H1 (cell line): ENCODE results near the gene FXYD3. TPM values are rescaled to one million over a fixed set of nuclear protein-coding genes. Genes with fewer than 3 reads are reported as not detected.

Source experiments
- CTCF ChIA-PET: fragments of 300-600 bp; sonication (Branson Sonifier 250); formaldehyde crosslinking; loops from one replicate; lab custom pipeline; 2021; ENCODE audit not compliant: partially characterized antibody; lab: Charles Lee
- POLR2A ChIA-PET: fragments of 300-600 bp; sonication (Branson Sonifier 250); formaldehyde crosslinking; loops from one replicate; lab custom pipeline; 2021; ENCODE audit warnings: inconsistent platforms; ENCODE audit not compliant: partially characterized antibody; lab: Charles Lee
- DNase-seq, 2 experiments: peaks; one replicate each; pipeline versions ENCODE4 v3.0.0 to v3.0.0-alpha.2; 2010 to 2022; ENCODE audit warnings: low spot score in 2 of 2, low read depth in 1 of 2, mixed read lengths in 1 of 2
- FAIRE-seq: peaks from 2 replicates; lab custom pipeline; 2011; peaks lifted over from hg19 to GRCh38; lab: Jason Lieb, UNC
- H2AFZ ChIP-seq: 2 replicates; pipeline ENCODE4 v1.8.1; 2012; ENCODE audit warnings: low read length, inconsistent platforms
- H2AK5ac ChIP-seq: 2 replicates; pipeline ENCODE4 v1.6.1; 2013; ENCODE audit warnings: low read depth, low read length
- H2BK120ac ChIP-seq: replicated peaks from 2 replicates; pipeline ENCODE3; 2013; ENCODE audit warnings: low read depth, low read length, inconsistent platforms
- H2BK12ac ChIP-seq: 2 replicates; pipeline ENCODE4 v1.6.1; 2013; ENCODE audit warnings: low read depth, low read length
- H2BK15ac ChIP-seq: 2 replicates; pipeline ENCODE4 v1.6.1; 2013; ENCODE audit warnings: low read length
- H2BK20ac ChIP-seq: 2 replicates; pipeline ENCODE4 v1.6.1; 2013; ENCODE audit warnings: low read length
- H2BK5ac ChIP-seq: 2 replicates; pipeline ENCODE4 v1.6.1; 2013; ENCODE audit warnings: low read depth, low read length
- H3K14ac ChIP-seq: 2 replicates; pipeline ENCODE4 v1.6.1; 2013; ENCODE audit warnings: inconsistent platforms; ENCODE audit not compliant: insufficient read length
- H3K18ac ChIP-seq: 2 replicates; pipeline ENCODE4 v1.6.1; 2013; ENCODE audit warnings: low read length; ENCODE audit errors: extremely low read depth
- H3K23ac ChIP-seq: 2 replicates; pipeline ENCODE4 v1.6.1; 2013; ENCODE audit warnings: inconsistent platforms; ENCODE audit not compliant: insufficient read length
- H3K23me2 ChIP-seq: 2 replicates; pipeline ENCODE4 v1.6.1; 2013; ENCODE audit warnings: low read depth, low read length
- H3K27ac ChIP-seq: 2 replicates; pipeline ENCODE4 v1.6.1; 2011; ENCODE audit warnings: low read depth, low read length, inconsistent platforms
- H3K27me3 ChIP-seq, 4 experiments: replicated peaks in 1 of 4; 1 replicate in 1 of 4; 2 replicates in 3 of 4; pipeline versions ENCODE4 v1.6.1 to v1.8.1; 2011 to 2013; ENCODE audit warnings: low read length in 3 of 4, mild to moderate bottlenecking in 3 of 4, inconsistent platforms in 2 of 4, mixed read lengths in 2 of 4, moderate library complexity in 1 of 4; ENCODE audit not compliant: control insufficient read depth in 3 of 4, insufficient read depth in 3 of 4; ENCODE audit errors: extremely low read depth in 1 of 4
- H3K36me3 ChIP-seq, 4 experiments: 2 replicates each; pipeline versions ENCODE4 v1.6.1 to v1.8.1; 2011 to 2013; ENCODE audit warnings: mild to moderate bottlenecking in 4 of 4, low read length in 3 of 4, moderate library complexity in 2 of 4, control low read depth in 1 of 4, inconsistent platforms in 1 of 4; ENCODE audit not compliant: insufficient read depth in 4 of 4, control insufficient read depth in 2 of 4
- H3K4ac ChIP-seq: replicated peaks from 2 replicates; pipeline ENCODE3; 2013; ENCODE audit warnings: low read length, low read depth, mixed read lengths, inconsistent platforms; ENCODE audit not compliant: insufficient read length
- H3K4me1 ChIP-seq, 4 experiments: replicated peaks in 1 of 4; 1 replicate in 1 of 4; 2 replicates in 3 of 4; pipeline versions ENCODE4 v1.6.1 to v1.8.1; 2011 to 2013; ENCODE audit warnings: low read length in 3 of 4, inconsistent platforms in 2 of 4, mixed read lengths in 1 of 4; ENCODE audit not compliant: insufficient read depth in 4 of 4, control insufficient read depth in 3 of 4
- H3K4me2 ChIP-seq, 2 experiments: 2 replicates each; pipeline versions ENCODE4 v1.6.1 to v1.8.1; 2011 to 2013; ENCODE audit warnings: low read depth in 2 of 2, low read length in 2 of 2, control low read depth in 1 of 2, inconsistent platforms in 1 of 2, mild to moderate bottlenecking in 1 of 2; ENCODE audit not compliant: insufficient read depth in 1 of 2
- H3K4me3 ChIP-seq, 4 experiments: fragments of 200-600, 300-600 bp in 1 of 4; sonication (generic), shearing (Covaris generic), sonication (Bioruptor Twin) in 1 of 4; 2 replicates each; pipeline versions ENCODE4 v1.5.1 to v1.8.1; 2011 to 2016; ENCODE audit warnings: low read length in 4 of 4, low read depth in 3 of 4, control low read depth in 2 of 4, inconsistent platforms in 2 of 4, mild to moderate bottlenecking in 2 of 4, mixed read lengths in 1 of 4, moderate library complexity in 1 of 4; ENCODE audit not compliant: insufficient read depth in 2 of 4; ENCODE audit errors: extremely low read depth in 1 of 4
- H3K56ac ChIP-seq: replicated peaks from 2 replicates; pipeline ENCODE3; 2013; ENCODE audit warnings: low read depth, mild to moderate bottlenecking, mixed read lengths, low read length, inconsistent platforms; ENCODE audit not compliant: insufficient read length
- H3K79me1 ChIP-seq: 2 replicates; pipeline ENCODE4 v1.6.1; 2013; ENCODE audit warnings: low read depth, low read length, control low read depth
- H3K79me2 ChIP-seq, 2 experiments: 2 replicates each; pipeline versions ENCODE4 v1.6.1 to v1.8.1; 2012 to 2013; ENCODE audit warnings: low read length in 2 of 2, mild to moderate bottlenecking in 2 of 2, inconsistent platforms in 1 of 2; ENCODE audit not compliant: insufficient read depth in 2 of 2, control insufficient read depth in 1 of 2
- H3K9ac ChIP-seq, 4 experiments: replicated peaks in 1 of 4; 1 replicate in 1 of 4; 2 replicates in 3 of 4; pipeline versions ENCODE4 v1.6.1 to v1.8.1; 2011 to 2013; ENCODE audit warnings: low read depth in 3 of 4, low read length in 3 of 4, control low read depth in 2 of 4, mild to moderate bottlenecking in 2 of 4, moderate library complexity in 2 of 4, inconsistent platforms in 1 of 4; ENCODE audit errors: extremely low read depth in 1 of 4
- H3K9me3 ChIP-seq, 2 experiments: 2 replicates each; pipeline versions ENCODE4 v1.6.1 to v1.8.1; 2012 to 2013; ENCODE audit warnings: mild to moderate bottlenecking in 2 of 2, moderate library complexity in 2 of 2, control low read depth in 1 of 2, inconsistent platforms in 1 of 2, low read depth in 1 of 2, low read length in 1 of 2, mixed read lengths in 1 of 2; ENCODE audit not compliant: insufficient read depth in 2 of 2
- H4K20me1 ChIP-seq, 2 experiments: replicated peaks in 1 of 2; 2 replicates each; pipeline versions ENCODE3 to v1.8.1; 2011 to 2013; ENCODE audit warnings: inconsistent platforms in 2 of 2, low read length in 2 of 2, mild to moderate bottlenecking in 1 of 2; ENCODE audit not compliant: insufficient read depth in 2 of 2, control insufficient read depth in 1 of 2
- H4K5ac ChIP-seq: 2 replicates; pipeline ENCODE4 v1.6.1; 2013; ENCODE audit warnings: low read length, low read depth, mixed read lengths, inconsistent platforms; ENCODE audit not compliant: insufficient read length
- H4K8ac ChIP-seq: 2 replicates; pipeline ENCODE4 v1.8.0; 2013; ENCODE audit warnings: mild to moderate bottlenecking, moderate library complexity, low read length, inconsistent platforms; ENCODE audit not compliant: insufficient read depth; ENCODE audit errors: extremely low read depth
- H4K91ac ChIP-seq: replicated peaks from 2 replicates; pipeline ENCODE3; 2013; ENCODE audit warnings: low read length, mixed read lengths, inconsistent platforms; ENCODE audit not compliant: insufficient read length
- CREB1 ChIP-seq: IDR thresholded peaks from 2 replicates; pipeline ENCODE4 v1.6.1; 2012; ENCODE audit warnings: inconsistent platforms
- KDM4A ChIP-seq: IDR thresholded peaks from one replicate; pipeline ENCODE4 v1.7.1; 2012; ENCODE audit warnings: low read depth, mild to moderate bottlenecking, moderate library complexity, low read length, inconsistent platforms; ENCODE audit not compliant: severe bottlenecking
- RXRA ChIP-seq: IDR thresholded peaks from 2 replicates; pipeline ENCODE4 v1.6.1; 2011; ENCODE audit warnings: low read depth, mild to moderate bottlenecking, low read length, moderate library complexity; ENCODE audit not compliant: insufficient read depth
- WGBS, 2 experiments: shearing (Covaris generic) in 1 of 2; methylation state at CpG; one replicate each; pipeline versions ENCODE4 v1.1.6 to v1.1.7; 2013 to 2015; ENCODE audit warnings: low lambda C conversion rate in 2 of 2, mixed read lengths in 2 of 2, inconsistent platforms in 1 of 2, low coverage in 1 of 2, missing lambda C conversion rate in 1 of 2; ENCODE audit not compliant: insufficient replicate concordance in 2 of 2, insufficient coverage in 1 of 2, insufficient read length in 1 of 2; ENCODE audit errors: extremely low coverage in 1 of 2, missing lambda C conversion rate in 1 of 2; 5-methylcytosine and 5-hydroxymethylcytosine counted together
- polyA plus RNA-seq, 7 experiments: library from polyadenylated mRNA; depleted of rRNA in 3 of 7; stranded (reverse) in 5 of 7; unstranded in 2 of 7; fragments of >200 nt in 5 of 7; fragments of 200-250 nt in 2 of 7; gene quantifications; 1 replicate in 5 of 7; 2 replicates in 1 of 7; 4 replicates in 1 of 7; pipeline versions ENCODE4 v1.2.1 to v1.2.3, GENCODE V29; 2011 to 2013; ENCODE audit warnings: missing spikeins in 2 of 7, mixed read lengths in 2 of 7
- total RNA-seq: library from RNA; stranded (reverse); fragmentation: NEBNext Ultra II Directional; extraction: Animal tissue kit (Norgen Biotek cat#: 25700); gene quantifications from 2 replicates; pipeline ENCODE4 v1.2.1, GENCODE V29; 2021
- TF ChIP-seq, protein P1 (sequence below): IDR thresholded peaks from 2 replicates; pipeline ENCODE4 v1.6.1; 2011; ENCODE audit warnings: low read length, improper control_type of control experiment

Gene FXYD3
- total and polyA plus RNA-seq, 2 of the 8 experiments (the other 6 are each of a cell fraction or from before 2014, with no cell fraction given) = 0.33 TPM; not detected in 1

DNA sequence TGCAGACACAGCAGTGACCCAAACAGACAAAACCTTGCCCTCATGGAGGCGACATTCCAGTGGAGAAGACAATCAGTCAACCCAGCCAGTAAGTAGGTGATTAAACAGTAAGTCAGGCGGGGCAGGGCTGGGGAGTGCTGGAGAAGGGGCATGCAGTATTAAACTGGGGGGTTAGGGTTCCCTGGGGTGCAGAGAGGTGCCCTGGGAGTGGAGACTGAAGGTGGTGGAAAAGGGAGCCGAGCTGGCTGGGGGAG is 31.2 kb upstream of the FXYD3 start:
- Histone ChIP-seq H3K9me3 (no peaks in the 10 kb centered on the region; a peak in 1 of 4 replicates), H2BK12ac (peak overlapping the region; percentile 43; the same call in 1 of the 2 replicates), H3K27me3 (peaks cover 0 to 2% (median 0%) of the 10 kb centered on the region in 4 experiments; a peak in 1 of 7 replicates), H3K14ac (no peak overlapping the region), H2AFZ (no peak overlapping the region), H2BK120ac (no peak overlapping the region), H4K8ac (no peak overlapping the region), H4K5ac (no peak overlapping the region), H3K79me2 (no peaks in the 10 kb centered on the region), H2BK20ac (0 out of 2 replicates have a peak overlapping the region, but pooled peaks have one; percentile 34), H3K4me1 (peaks cover 0 to 10% (median 1%) of the 10 kb centered on the region in 4 experiments; a peak in 3 of 7 replicates), H2BK5ac (no peak overlapping the region), H3K4me3 (no peak overlapping the region), H2BK15ac (no peak overlapping the region), H3K4me2 (no peak overlapping the region), H3K36me3 (no peaks in the 10 kb centered on the region), H3K23ac (no peak overlapping the region), H2AK5ac (no peak overlapping the region), H3K23me2 (no peaks in the 10 kb centered on the region), H3K9ac (no peak overlapping the region), H4K20me1 (no peaks in the 10 kb centered on the region), H3K79me1 (no peaks in the 10 kb centered on the region), H3K18ac (no peak overlapping the region), H3K4ac (no peak overlapping the region), H3K27ac (no peak overlapping the region), H3K56ac (no peak overlapping the region), H4K91ac (no peak overlapping the region)
- 77% methylated on average over 3 of the region's 3 CpGs; no CpG with 5 or more reads in 1 of the 2 experiments for WGBS, 2 experiments
- CTCF ChIA-PET = interaction anchor here (1.4 to 4.5 kb wide), 3 partner anchors 29 to 186 kb away, joined by 5 to 28 read pairs (median 6); no protein-coding TSS in a partner anchor
- FAIRE-seq (no peak), DNase-seq (no peak)
- POLR2A ChIA-PET = interaction anchor here (2.4 kb wide), 1 partner anchor 17 kb away, joined by 7 read pairs; no protein-coding TSS in a partner anchor
- TF ChIP-seq CREB1 = no peak
- no peak for TF ChIP-seq KDM4A
- TF ChIP-seq, protein P1, sequence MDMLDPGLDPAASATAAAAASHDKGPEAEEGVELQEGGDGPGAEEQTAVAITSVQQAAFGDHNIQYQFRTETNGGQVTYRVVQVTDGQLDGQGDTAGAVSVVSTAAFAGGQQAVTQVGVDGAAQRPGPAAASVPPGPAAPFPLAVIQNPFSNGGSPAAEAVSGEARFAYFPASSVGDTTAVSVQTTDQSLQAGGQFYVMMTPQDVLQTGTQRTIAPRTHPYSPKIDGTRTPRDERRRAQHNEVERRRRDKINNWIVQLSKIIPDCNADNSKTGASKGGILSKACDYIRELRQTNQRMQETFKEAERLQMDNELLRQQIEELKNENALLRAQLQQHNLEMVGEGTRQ = no peak
- TF ChIP-seq RXRA = no peak
